Epithelial cell of proximal tubule (primary cell): ENCODE data around the gene HBP1. TPM values are rescaled to one million over a fixed set of nuclear protein-coding genes. Genes with fewer than 3 reads are reported as not detected.
"Not testable (repeated sequence)": the region's sequence is repeated elsewhere in the genome, so short reads cannot be mapped to it uniquely, and the experiment has no call there.

Source experiments
- DNase-seq: peaks from one replicate; pipeline ENCODE4 v3.0.0-alpha.2; 2011; ENCODE audit warnings: low read depth
- H3K4me3 ChIP-seq: 2 replicates; pipeline ENCODE4 v1.5.1; 2011; ENCODE audit warnings: low read depth, mild to moderate bottlenecking, low read length
- total RNA-seq: library from RNA; depleted of rRNA; stranded (reverse); fragments of >200 nt; gene quantifications from 2 replicates; pipeline ENCODE4 v1.2.3, GENCODE V29; 2015
- TF ChIP-seq, protein P1 (sequence below): conservative IDR thresholded peaks from 2 replicates; pipeline ENCODE4 v1.5.1; 2012; ENCODE audit warnings: low read depth, mild to moderate bottlenecking, low read length

HBP1 gene
- total RNA-seq, 1 donor from 2014 or later = 34.4 TPM

DNA sequence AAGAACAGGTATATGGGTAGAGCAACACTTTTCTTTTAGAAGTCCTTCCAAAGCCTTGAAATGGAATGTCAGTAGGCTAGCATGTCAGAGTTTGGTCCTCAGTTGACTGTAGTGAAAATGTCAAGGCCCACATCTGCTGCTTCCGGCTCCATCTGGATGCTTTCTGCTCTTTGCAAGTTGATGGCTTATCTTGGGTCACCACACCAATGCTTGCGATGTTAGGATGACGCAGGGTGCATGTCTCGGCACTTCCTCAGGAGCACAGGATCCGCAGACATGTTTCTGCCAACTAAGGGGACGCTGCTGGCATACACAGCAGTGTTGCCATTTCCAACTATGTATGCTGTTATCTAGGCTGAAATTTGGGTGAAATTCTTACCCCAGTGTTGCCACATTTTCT is 14.0 kb upstream of the HBP1 start:
- no peak overlapping the region for H3K4me3 ChIP-seq
- TF ChIP-seq, protein P1, sequence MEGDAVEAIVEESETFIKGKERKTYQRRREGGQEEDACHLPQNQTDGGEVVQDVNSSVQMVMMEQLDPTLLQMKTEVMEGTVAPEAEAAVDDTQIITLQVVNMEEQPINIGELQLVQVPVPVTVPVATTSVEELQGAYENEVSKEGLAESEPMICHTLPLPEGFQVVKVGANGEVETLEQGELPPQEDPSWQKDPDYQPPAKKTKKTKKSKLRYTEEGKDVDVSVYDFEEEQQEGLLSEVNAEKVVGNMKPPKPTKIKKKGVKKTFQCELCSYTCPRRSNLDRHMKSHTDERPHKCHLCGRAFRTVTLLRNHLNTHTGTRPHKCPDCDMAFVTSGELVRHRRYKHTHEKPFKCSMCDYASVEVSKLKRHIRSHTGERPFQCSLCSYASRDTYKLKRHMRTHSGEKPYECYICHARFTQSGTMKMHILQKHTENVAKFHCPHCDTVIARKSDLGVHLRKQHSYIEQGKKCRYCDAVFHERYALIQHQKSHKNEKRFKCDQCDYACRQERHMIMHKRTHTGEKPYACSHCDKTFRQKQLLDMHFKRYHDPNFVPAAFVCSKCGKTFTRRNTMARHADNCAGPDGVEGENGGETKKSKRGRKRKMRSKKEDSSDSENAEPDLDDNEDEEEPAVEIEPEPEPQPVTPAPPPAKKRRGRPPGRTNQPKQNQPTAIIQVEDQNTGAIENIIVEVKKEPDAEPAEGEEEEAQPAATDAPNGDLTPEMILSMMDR = no peak
- DNase-seq = no peak

DNA sequence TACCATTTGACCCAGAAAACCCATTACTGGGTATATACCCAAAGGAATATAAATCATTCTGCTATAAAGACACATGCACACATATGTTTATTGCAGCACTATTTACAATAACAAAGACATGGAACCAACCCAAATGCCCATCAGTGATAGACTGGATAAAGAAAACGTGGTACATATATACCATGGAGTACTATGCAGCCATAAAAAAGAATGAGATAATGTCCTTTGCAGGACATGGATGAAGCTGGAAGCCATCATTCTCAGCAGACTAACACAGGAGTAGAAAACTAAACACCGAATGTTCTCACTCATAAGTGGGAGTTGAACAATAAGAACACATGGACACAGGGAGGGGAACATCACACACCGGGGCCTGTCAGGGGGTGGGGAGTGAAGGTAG is 13.1 kb upstream of the HBP1 start:
- not testable (repeated sequence) for H3K4me3 ChIP-seq, DNase-seq

DNA sequence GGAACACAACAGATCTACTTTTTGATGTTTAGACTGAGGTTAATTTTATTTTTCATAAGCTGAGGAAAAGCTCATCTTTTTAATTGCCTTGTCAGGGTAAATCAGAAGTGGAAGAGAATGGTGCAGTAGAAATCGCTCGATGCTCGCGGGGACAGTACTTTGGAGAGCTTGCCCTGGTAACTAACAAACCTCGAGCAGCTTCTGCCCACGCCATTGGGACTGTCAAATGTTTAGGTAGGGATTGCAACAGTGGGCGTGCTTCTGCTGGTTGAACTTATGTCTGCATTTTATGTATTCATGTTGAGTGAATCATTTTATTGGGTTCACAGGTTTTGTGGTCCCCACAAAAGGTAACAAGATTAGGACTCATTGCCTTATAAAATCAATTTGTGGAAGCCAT is 11.7 kb upstream of the HBP1 start:
- no peak for DNase-seq

DNA sequence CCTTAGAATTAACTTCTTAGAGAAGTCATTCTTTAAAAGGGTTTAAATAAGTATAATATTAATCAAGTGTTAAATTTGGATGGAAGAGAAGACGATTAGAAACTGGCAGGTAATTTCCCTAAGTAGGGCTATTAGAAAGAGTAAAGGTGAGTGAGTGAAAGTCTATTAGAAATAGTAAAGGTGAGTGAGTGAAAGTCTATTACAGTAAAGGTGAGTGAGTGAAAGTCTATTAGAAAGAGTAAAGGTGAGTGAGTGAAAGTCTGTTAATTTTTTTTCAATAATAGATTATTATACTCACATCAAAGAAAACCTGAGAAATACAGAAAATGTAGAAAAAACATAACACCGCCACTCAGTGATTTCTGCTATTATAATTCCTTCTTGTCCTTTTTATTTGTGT is 10.8 kb upstream of the HBP1 start:
- TF ChIP-seq, protein P1 = no peak
- no peak for DNase-seq
- no peak overlapping the region for H3K4me3 ChIP-seq

More for the DNA sequence above, 11.7 kb upstream of the HBP1 start:
- TF ChIP-seq, protein P1 = no peak
- no peak overlapping the region for H3K4me3 ChIP-seq

DNA sequence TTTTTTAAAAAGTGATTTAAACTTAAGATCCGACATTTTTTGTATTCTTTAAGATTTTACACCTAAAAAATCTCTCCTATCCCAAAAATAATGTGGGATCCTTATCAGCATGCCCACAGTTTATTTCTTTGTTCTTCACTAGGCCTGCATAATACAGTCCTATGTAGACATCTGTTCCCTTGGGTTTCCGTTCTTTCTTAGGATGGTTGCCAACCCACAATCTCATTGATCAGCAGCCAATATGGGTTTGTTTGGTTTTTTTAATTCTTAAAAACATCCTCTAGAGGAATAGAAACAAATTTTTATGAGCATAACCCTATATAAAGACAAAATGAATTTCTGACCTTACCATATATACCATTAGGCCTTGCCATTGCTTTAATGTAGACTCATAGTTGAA is 8.4 kb upstream of the HBP1 start:
- no peak overlapping the region for H3K4me3 ChIP-seq
- TF ChIP-seq, protein P1 = no peak
- DNase-seq = no peak

DNA sequence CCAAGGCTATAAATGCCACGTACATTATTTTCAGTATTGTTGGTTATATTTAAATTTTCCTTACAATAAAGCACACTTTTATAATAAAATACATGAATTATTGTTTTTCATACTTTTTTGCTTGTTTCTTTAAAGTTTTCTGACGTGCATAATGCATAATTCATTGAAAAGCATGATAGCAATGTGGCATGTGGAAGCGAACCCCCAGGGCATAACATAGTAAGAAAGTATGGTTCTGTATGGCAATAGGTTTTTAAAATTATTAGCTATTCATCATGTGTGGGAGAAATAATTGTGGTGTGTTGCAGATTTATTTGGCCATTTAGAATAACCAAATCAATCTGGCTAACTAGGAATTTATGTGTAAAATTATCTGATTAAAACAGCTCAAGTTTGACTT is 7.4 kb upstream of the HBP1 start:
- no peak for DNase-seq
- no peak overlapping the region for H3K4me3 ChIP-seq
- TF ChIP-seq, protein P1 = no peak

DNA sequence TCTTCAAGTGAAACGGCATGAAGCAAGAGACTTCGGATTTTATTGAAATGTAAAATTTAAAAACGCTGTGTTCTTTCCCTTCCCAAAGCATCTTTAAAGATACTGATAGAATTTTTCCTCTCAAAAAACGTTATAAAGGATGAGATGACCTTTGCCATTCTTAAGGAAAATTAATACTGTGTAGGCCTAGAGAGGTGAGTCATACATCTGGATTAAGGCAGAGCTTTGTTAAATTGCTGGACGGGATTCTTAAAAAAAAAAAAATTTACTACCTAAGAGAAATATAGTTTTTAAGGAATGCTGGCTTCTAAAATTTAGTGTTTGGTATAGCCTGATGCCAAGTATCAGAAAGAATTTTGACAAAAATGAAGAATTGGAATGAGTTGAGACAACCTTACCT is 6.3 kb upstream of the HBP1 start:
- H3K4me3 ChIP-seq = no peak overlapping the region
- no peak for DNase-seq
- TF ChIP-seq, protein P1 = no peak

DNA sequence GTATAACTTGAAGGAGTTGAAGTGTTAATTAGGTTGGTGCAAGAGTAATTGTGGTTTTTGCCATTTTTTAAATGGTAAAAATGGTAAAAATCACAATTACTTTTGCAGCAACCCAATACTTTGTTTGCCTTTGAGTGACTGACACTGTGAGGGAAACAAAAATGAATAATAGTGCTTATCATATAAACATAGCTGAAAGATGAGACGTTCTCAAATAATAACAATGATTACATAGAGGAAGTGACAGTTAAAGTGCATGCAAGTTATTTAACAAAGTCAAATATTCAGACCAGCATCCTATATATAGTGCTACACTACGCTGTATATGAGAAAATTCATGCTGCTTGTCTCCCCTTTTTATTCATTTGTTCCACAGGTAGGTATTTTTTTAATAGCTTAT is 4.7 kb upstream of the HBP1 start:
- no peak for DNase-seq
- TF ChIP-seq, protein P1 = no peak
- no peak overlapping the region for H3K4me3 ChIP-seq
